Bronchial epithelial cell (primary cell): ENCODE data around the gene FIZ1. TPM values are rescaled to one million over a fixed set of nuclear protein-coding genes. Genes with fewer than 3 reads are reported as not detected.

Experiments used
- DNase-seq: peaks from one replicate; pipeline ENCODE4 v3.0.0-alpha.2; 2010; ENCODE audit warnings: low read depth
- FAIRE-seq: peaks from 2 replicates; lab custom pipeline; 2011; peaks lifted over from hg19 to GRCh38; lab: Jason Lieb, UNC
- H3K27me3 ChIP-seq: 2 replicates; pipeline ENCODE4 v1.5.1; 2011; ENCODE audit warnings: low read length; ENCODE audit not compliant: control insufficient read depth, insufficient read depth
- H3K36me3 ChIP-seq: 2 replicates; pipeline ENCODE4 v1.5.1; 2011; ENCODE audit warnings: low read length; ENCODE audit not compliant: control insufficient read depth, insufficient read depth
- H3K4me3 ChIP-seq: 2 replicates; pipeline ENCODE4 v1.5.1; 2011; ENCODE audit warnings: mild to moderate bottlenecking, low read depth, low read length, control low read depth
- CTCF ChIP-seq: IDR thresholded peaks from 2 replicates; pipeline ENCODE4 v1.5.1; 2011; ENCODE audit warnings: mild to moderate bottlenecking, moderate library complexity, low read length, control low read depth, inconsistent platforms; ENCODE audit not compliant: insufficient read depth, severe bottlenecking
- total RNA-seq: library from RNA; depleted of rRNA; stranded (reverse); fragments of >200 nt; gene quantifications from 2 replicates; pipeline ENCODE4 v1.2.1, GENCODE V29; 2014

The FIZ1 gene
- total RNA-seq, 1 donor from 2014 or later: 2.1 TPM

GRCh38 chr19:55632463-55632834, 33.1 kb upstream of the FIZ1 start:
- peak; percentile 66 for TF ChIP-seq CTCF
- Histone ChIP-seq H3K4me3 (no peak overlapping the region), H3K36me3 (no peaks in the 10 kb centered on the region), H3K27me3 (no peaks in the 10 kb centered on the region)
- no peak for FAIRE-seq
- peak; percentile 89 for DNase-seq

- DNase-seq (no peak), FAIRE-seq (peak; percentile 50)
- Histone ChIP-seq H3K36me3 (peaks cover under 1% of the 10 kb centered on the region), H3K4me3 (no peak overlapping the region), H3K27me3 (no peaks in the 10 kb centered on the region)
- no peak for TF ChIP-seq CTCF
Observed at GRCh38 chr19:55626350-55626749, 27.0 kb upstream of the FIZ1 start.

GRCh38 chr19:55625004-55625326, 25.6 kb upstream of the FIZ1 start:
- FAIRE-seq: no peak
- DNase-seq: no peak
- Histone ChIP-seq H3K4me3 (no peak overlapping the region), H3K27me3 (no peaks in the 10 kb centered on the region), H3K36me3 (peaks cover 1% of the 10 kb centered on the region)
- no peak for TF ChIP-seq CTCF

GRCh38 chr19:55624109-55625003, 25.0 kb upstream of the FIZ1 start, which contains the start of gene ZNF784:
ZNF784 (minus strand) TSS chr19:55624566; CDS start chr19:55624561, 5 bp downstream.
- peak within 1 kb of the TSS; percentile 78 for H3K4me3 ChIP-seq
- FAIRE-seq: no peak
- H3K36me3 ChIP-seq: peaks cover 1% of the 10 kb centered on the region
- DNase-seq: peak; percentile 70
- TF ChIP-seq CTCF: no peak
- H3K27me3 ChIP-seq: no peaks in the 10 kb centered on the region

GRCh38 chr19:55623561-55623960, 24.2 kb upstream of the FIZ1 start:
- DNase-seq: no peak
- Histone ChIP-seq H3K4me3 (no peak overlapping the region), H3K27me3 (no peaks in the 10 kb centered on the region), H3K36me3 (peaks cover 1% of the 10 kb centered on the region)
- FAIRE-seq: no peak
- no peak for TF ChIP-seq CTCF

- TF ChIP-seq CTCF: no peak
- peaks cover 1% of the 10 kb centered on the region for H3K36me3 ChIP-seq
- no peak for DNase-seq
- no peaks in the 10 kb centered on the region for H3K27me3 ChIP-seq
- no peak overlapping the region for H3K4me3 ChIP-seq
- no peak for FAIRE-seq
Observed at GRCh38 chr19:55623130-55623529, 23.8 kb upstream of the FIZ1 start.
